Stimulated activated naive CD4-positive, alpha-beta T cell treated with Interleukin-2 at 50 U/mL for 16 hours (primary cell): ENCODE results near the gene MAP3K5.
"Not testable (repeated sequence)": the region's sequence is repeated elsewhere in the genome, so short reads cannot be mapped to it uniquely, and the experiment has no call there.

Experiments
- DNase-seq: peaks from one replicate; lab custom pipeline; 2025; lab: John Stamatoyannopoulos, UW

The MAP3K5 gene

GRCh38 chr6:136772685-136773472 is 19.4 kb downstream of the MAP3K5 start:
- no peak for DNase-seq

GRCh38 chr6:136771306-136771705 is 21.0 kb downstream of the MAP3K5 start:
- DNase-seq: no peak

DNA sequence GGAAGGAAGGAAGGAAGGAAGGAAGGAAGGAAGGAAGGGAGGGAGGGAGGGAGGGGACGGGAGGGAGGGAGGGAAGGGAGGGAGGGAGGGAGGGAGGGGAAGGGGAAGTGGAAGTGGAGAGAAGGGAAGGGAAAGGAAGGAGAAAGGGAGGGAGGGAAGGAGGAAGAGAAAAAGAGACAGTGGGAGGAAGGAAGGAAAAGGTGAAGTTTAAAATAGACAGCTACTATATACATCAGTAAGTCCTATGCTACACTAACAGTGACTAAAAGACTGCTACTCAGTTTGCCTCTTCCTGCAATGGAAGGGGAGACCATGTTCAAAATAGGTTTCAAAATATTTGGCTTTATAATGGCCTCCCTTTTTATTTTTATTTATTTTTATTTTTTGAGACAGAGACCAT is 22.5 kb downstream of the MAP3K5 start:
- DNase-seq: no peak

DNA sequence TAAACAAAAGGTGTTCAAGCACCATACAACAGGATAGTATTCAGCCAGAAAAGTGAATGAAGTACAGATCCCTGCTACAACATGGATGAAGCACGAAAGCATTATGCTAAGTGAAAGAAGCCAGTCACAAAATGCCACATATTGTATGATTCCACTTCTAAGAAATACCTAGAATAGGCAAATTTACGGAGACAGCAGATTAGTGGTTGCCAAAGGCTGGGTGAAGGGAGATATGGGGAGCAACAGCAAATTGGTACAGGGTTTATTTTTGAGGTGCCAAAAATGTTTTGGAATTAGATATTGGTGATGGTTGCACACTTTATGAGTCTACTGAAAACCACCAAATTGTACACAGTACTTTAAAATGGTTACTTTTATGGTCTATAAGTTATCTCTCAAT is 23.2 kb downstream of the MAP3K5 start:
- no peak for DNase-seq

DNA sequence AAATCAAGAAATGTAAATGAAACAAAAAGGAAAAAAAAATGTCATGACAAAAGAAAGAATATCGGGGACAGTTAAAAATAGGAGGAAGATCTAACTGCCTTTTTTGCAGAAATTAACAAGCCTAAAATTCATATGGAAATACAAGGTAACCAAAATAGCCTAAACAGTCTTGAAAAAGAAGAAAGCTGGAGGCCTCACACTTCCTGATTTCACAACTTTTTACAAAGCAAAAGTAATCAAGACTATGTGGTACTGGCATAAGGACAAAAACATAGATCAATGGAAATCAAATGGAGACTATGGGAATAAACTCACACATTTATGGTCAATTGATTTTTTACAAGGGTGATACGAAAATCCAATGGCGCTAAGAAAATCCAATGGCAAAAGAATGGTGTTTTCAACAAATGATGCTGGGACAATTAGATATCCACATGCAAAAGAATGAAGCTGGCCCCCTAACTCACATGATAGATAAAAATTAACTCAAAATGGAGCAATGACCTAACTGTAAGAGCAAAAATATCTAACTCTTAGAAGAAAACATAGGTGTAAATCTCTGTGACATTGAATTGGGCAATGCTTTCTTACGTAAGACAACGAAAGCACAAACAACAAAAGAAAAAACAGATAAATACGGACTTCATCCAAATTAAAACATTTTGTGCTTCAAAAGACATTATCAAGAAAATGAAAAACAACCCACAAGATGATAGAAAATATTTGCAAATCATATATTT is 24.5 kb downstream of the MAP3K5 start:
- no peak for DNase-seq

DNA sequence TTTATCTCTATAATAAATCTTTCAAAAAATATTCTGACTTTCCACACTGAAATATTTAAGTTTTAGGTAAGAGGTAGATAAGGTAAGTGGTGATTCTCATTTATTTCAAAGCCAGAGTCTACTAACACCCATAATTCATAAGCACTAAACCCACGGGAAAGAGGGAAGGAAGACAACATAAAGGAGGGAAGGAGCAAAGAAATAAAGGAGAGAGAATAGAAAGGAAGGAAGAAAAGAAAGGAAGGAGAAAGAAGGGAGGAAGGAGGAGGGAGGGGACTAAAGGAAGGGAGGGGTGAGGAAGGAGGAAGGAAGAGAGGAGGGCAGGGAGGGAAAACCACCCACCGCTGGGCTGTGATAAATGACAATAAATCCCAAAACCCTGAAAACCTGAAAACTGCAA is 25.2 kb downstream of the MAP3K5 start:
- DNase-seq: no peak

- DNase-seq: no peak
Observed at GRCh38 chr6:136766274-136766673, 26.0 kb downstream of the MAP3K5 start.

- DNase-seq: no peak
Observed at GRCh38 chr6:136764517-136764993, 27.7 kb downstream of the MAP3K5 start.

- DNase-seq: no peak
Observed at GRCh38 chr6:136763716-136764516, 28.4 kb downstream of the MAP3K5 start.

GRCh38 chr6:136763255-136763654 is 29.0 kb downstream of the MAP3K5 start:
- no peak for DNase-seq

- DNase-seq: no peak
Observed at GRCh38 chr6:136762022-136762975, 30.0 kb downstream of the MAP3K5 start.

DNA sequence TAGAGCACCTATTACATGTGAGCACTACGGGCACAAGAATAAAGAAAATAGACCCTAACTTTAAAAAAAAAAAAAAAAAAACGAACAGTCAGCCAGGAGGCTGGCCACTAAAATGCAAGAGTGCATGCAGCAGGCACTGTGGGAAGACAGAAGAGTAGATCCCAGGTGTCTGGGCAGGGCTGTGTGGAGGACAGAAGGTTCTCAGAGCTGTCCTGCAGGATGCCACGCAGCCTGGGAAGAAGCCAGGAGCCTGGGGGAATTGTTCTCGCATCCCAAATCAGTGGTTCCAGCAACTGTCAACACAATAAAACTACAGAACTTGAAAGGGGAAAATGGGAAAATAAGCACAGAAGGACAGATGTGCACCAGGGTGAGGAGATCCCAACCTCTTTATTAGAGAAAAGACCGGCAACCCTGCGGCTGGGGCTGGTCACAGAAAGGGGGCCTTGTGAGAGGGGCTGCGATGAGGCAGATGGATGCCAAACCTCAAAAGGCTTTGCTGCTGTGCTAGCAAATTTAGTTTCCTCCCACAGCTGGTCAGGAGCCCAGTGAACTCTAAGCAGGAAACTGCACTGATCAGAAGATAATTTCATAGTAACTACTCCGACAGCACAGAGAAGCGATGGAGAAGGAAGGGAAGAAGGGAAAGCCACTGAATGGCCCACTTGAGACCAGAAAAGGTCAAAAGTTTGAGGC is 30.9 kb downstream of the MAP3K5 start:
- no peak for DNase-seq

GRCh38 chr6:136760781-136761180 is 31.5 kb downstream of the MAP3K5 start:
- not testable (repeated sequence) for DNase-seq

- DNase-seq: no peak
Observed at GRCh38 chr6:136757150-136757549, 35.1 kb downstream of the MAP3K5 start.

GRCh38 chr6:136754820-136755219 is 37.5 kb downstream of the MAP3K5 start:
- DNase-seq: no peak

DNA sequence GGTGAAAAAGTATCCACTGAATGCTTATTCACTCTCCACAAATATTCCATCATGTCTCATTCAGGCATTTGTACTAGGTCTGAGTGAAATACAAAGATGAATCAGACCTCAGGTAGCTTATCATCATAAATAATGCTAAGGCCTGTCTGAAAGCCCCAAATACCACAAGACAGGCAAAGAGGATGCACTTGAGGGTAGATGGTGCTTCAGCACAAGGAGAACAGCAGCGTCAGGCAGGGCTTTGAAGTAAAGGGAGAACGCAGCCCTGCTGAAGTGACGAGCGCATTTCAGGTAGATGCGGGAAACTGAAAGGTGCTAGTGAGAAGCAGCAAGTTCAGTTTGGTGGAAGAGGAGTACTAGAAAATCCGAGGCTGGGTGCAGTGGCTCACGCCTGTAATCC is 38.7 kb downstream of the MAP3K5 start:
- peak; percentile 50 for DNase-seq

DNA sequence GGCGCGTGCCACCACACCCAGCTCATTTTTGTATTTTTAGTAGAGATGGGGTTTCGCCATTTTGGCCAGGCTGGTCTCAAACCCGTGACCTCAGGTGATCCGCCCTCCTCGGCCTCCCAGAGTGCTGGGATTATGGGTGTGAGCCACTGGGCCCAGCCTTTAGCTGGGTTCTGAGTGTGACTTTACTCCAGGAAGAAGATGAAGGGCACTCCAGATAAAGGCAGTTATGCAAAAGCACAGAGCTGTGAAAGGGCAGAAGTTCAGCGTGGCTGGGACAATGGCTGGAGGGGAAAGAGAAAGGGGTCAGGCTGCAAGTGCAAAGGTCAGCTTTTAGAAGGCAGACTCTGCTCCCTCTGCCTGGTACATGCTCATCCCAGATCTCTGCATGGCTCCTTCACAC is 39.7 kb downstream of the MAP3K5 start:
- no peak for DNase-seq

- no peak for DNase-seq
Observed at GRCh38 chr6:136751991-136752390, 40.3 kb downstream of the MAP3K5 start.

- peak; percentile 11 for DNase-seq
Observed at GRCh38 chr6:136751522-136751956, 40.7 kb downstream of the MAP3K5 start.

DNA sequence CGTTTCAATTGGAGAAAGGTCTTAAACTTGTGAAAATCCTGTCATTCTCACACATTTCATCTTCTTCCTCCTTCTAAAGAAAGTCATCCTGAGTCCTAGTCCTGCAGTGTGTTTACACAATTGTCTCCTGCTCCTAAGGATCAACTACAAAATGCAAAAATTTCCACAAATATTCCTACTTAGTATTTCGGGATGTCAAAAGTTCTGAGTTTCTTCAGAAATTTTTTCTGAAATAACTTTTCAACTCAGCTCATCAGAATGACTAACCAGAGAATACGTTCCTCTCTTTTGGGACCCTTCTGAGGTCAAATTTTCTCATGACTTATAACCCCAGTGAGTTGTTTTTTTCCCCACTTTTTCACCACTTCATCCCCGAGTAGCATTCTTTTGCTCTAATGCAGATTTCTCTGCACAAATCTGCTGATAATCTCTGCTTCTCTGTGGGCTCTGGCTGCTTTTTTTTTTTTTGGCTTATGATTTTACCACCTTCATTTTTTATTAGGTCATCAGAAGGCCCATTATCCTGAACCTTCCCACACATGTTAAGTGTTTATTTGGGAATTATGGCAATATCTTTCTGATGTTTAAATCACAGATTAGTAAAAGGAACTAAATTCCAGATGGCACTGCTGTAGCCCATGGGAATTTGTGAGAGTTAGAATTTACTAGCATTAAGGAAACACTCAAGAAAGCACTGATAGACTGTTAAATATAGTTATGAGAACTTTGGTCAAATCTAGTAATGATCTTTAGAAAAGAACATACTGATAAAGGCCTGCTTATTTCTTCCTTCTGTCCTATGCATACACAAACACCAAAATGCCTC is 41.4 kb downstream of the MAP3K5 start:
- DNase-seq: no peak
